ENCODE data around the gene ZIM2.

GRCh38 chr19:56759531-56759930 is 81.0 kb downstream of the ZIM2 start:
- TF ChIP-seq CTCF (IDR thresholded peaks at IDR 0.05 in 2 of 3, conservative IDR thresholded peaks at IDR 0.05 in 1 of 3; ENCODE audit: borderline replicate concordance in 1 of 3, insufficient read depth in 1 of 3, low read depth in 2 of 3, low read length in 2 of 3) (no peak), CEBPB (IDR thresholded peaks at IDR 0.05; ENCODE audit: low read depth) (no peak), ZNF274 (IDR thresholded peaks at IDR 0.05; ENCODE audit: low read depth, low read length) (no peak), POLR2AphosphoS5 (IDR thresholded peaks at IDR 0.05; ENCODE audit: low read depth, low read length) (no peak), JUND (IDR thresholded peaks at IDR 0.05) (no peak), SIN3A (IDR thresholded peaks at IDR 0.05; ENCODE audit: low read depth) (no peak), POLR2A (IDR thresholded peaks at IDR 0.05; ENCODE audit: borderline replicate concordance, extremely low read depth, insufficient read depth, insufficient read length) (no peak), EGR1 (IDR thresholded peaks at IDR 0.05; ENCODE audit: low read depth) (no peak)
